HL-60 (cell line): ENCODE data around the gene ECHS1.

Source experiments
- GABPA ChIP-seq: IDR thresholded peaks from 2 replicates; pipeline ENCODE4 v1.6.1; 2012; ENCODE audit warnings: low read depth
- POLR2AphosphoS5 ChIP-seq: IDR thresholded peaks from 2 replicates; pipeline ENCODE4 v1.6.1; 2012; ENCODE audit warnings: low read depth
- SPI1 ChIP-seq: IDR thresholded peaks from 2 replicates; pipeline ENCODE4 v1.6.1; 2012; ENCODE audit warnings: low read depth, mild to moderate bottlenecking, borderline replicate concordance
- TF ChIP-seq, protein P1 (sequence below): IDR thresholded peaks from one replicate; pipeline ENCODE4 v1.5.1; 2011; ENCODE audit warnings: low read length, control low read depth, inconsistent platforms; ENCODE audit not compliant: insufficient read depth
- TF ChIP-seq, protein P2 (sequence below): IDR thresholded peaks from 2 replicates; pipeline ENCODE4 v1.6.1; 2012; ENCODE audit warnings: low read depth; ENCODE audit not compliant: insufficient replicate concordance

DNA sequence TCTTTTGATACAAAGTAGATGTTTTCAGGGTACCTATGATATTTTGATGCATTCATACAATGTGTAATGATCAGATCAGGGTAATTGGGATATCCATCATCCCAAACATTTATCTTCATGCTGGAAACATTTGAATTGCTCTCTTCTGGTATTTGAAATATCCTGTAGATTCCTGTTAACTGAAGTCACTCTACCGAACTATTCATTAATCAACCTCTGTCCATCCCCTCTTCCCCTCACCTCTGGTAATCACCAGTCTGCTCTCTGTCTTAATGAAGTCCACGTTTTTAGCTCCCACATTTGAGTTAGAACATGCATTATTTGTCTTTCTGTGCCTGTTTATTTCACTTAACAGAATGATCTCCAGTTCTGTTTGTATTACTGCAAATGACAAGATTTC is 32.1 kb upstream of the ECHS1 start:
- TF ChIP-seq, protein P1, sequence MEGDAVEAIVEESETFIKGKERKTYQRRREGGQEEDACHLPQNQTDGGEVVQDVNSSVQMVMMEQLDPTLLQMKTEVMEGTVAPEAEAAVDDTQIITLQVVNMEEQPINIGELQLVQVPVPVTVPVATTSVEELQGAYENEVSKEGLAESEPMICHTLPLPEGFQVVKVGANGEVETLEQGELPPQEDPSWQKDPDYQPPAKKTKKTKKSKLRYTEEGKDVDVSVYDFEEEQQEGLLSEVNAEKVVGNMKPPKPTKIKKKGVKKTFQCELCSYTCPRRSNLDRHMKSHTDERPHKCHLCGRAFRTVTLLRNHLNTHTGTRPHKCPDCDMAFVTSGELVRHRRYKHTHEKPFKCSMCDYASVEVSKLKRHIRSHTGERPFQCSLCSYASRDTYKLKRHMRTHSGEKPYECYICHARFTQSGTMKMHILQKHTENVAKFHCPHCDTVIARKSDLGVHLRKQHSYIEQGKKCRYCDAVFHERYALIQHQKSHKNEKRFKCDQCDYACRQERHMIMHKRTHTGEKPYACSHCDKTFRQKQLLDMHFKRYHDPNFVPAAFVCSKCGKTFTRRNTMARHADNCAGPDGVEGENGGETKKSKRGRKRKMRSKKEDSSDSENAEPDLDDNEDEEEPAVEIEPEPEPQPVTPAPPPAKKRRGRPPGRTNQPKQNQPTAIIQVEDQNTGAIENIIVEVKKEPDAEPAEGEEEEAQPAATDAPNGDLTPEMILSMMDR, result no peak
- TF ChIP-seq SPI1, result no peak
- TF ChIP-seq, protein P2, sequence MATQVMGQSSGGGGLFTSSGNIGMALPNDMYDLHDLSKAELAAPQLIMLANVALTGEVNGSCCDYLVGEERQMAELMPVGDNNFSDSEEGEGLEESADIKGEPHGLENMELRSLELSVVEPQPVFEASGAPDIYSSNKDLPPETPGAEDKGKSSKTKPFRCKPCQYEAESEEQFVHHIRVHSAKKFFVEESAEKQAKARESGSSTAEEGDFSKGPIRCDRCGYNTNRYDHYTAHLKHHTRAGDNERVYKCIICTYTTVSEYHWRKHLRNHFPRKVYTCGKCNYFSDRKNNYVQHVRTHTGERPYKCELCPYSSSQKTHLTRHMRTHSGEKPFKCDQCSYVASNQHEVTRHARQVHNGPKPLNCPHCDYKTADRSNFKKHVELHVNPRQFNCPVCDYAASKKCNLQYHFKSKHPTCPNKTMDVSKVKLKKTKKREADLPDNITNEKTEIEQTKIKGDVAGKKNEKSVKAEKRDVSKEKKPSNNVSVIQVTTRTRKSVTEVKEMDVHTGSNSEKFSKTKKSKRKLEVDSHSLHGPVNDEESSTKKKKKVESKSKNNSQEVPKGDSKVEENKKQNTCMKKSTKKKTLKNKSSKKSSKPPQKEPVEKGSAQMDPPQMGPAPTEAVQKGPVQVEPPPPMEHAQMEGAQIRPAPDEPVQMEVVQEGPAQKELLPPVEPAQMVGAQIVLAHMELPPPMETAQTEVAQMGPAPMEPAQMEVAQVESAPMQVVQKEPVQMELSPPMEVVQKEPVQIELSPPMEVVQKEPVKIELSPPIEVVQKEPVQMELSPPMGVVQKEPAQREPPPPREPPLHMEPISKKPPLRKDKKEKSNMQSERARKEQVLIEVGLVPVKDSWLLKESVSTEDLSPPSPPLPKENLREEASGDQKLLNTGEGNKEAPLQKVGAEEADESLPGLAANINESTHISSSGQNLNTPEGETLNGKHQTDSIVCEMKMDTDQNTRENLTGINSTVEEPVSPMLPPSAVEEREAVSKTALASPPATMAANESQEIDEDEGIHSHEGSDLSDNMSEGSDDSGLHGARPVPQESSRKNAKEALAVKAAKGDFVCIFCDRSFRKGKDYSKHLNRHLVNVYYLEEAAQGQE, result no peak
- TF ChIP-seq POLR2AphosphoS5, result no peak
- no peak for TF ChIP-seq GABPA
